Endothelial cell (in vitro differentiated cells): ENCODE data around the gene ATIC. TPM values are rescaled to one million over a fixed set of nuclear protein-coding genes. Genes with fewer than 3 reads are reported as not detected.
A peak's percentile ranks its signal among the peaks of the same experiment; 100 is the strongest.

Experiments
- DNase-seq: peaks from one replicate; pipeline ENCODE4 v3.0.0; 2021; ENCODE audit warnings: low spot score
- H3K27ac Mint-ChIP-seq: one replicate; pipeline ENCODE4 v1.8.0; 2021; ENCODE audit warnings: mixed read lengths, inconsistent platforms; ENCODE audit not compliant: unreplicated experiment
- H3K27me3 Mint-ChIP-seq: one replicate; pipeline ENCODE4 v1.8.0; 2021; ENCODE audit warnings: mild to moderate bottlenecking, moderate library complexity, mixed read lengths, inconsistent platforms; ENCODE audit not compliant: unreplicated experiment
- H3K36me3 Mint-ChIP-seq: one replicate; pipeline ENCODE4 v1.8.0; 2021; ENCODE audit warnings: mild to moderate bottlenecking, low read depth, mixed read lengths, inconsistent platforms; ENCODE audit not compliant: unreplicated experiment
- H3K4me1 Mint-ChIP-seq: one replicate; pipeline ENCODE4 v1.8.0; 2021; ENCODE audit warnings: mild to moderate bottlenecking, mixed read lengths, inconsistent platforms; ENCODE audit not compliant: unreplicated experiment
- H3K4me3 Mint-ChIP-seq: one replicate; pipeline ENCODE4 v1.8.0; 2021; ENCODE audit warnings: mild to moderate bottlenecking, mixed read lengths, inconsistent platforms; ENCODE audit not compliant: unreplicated experiment
- H3K9me3 Mint-ChIP-seq: one replicate; pipeline ENCODE4 v1.8.0; 2021; ENCODE audit warnings: mixed read lengths, inconsistent platforms; ENCODE audit not compliant: unreplicated experiment
- total RNA-seq: library from RNA; stranded (reverse); fragmentation: NEBNext Ultra II Directional; extraction: Animal tissue kit (Norgen Biotek cat#: 25700); gene quantifications from one replicate; pipeline ENCODE4 v1.2.1, GENCODE V29; 2021; ENCODE audit not compliant: unreplicated experiment
- TF ChIP-seq, protein P1 (sequence below): fragments of 200-600 bp; sonication (generic); IDR thresholded peaks from one replicate; pipeline ENCODE4 v1.5.0; 2021; ENCODE audit warnings: antibody characterized with exemption; ENCODE audit not compliant: unreplicated experiment

Gene ATIC
- total RNA-seq, 1 donor from 2014 or later = 29.3 TPM

DNA sequence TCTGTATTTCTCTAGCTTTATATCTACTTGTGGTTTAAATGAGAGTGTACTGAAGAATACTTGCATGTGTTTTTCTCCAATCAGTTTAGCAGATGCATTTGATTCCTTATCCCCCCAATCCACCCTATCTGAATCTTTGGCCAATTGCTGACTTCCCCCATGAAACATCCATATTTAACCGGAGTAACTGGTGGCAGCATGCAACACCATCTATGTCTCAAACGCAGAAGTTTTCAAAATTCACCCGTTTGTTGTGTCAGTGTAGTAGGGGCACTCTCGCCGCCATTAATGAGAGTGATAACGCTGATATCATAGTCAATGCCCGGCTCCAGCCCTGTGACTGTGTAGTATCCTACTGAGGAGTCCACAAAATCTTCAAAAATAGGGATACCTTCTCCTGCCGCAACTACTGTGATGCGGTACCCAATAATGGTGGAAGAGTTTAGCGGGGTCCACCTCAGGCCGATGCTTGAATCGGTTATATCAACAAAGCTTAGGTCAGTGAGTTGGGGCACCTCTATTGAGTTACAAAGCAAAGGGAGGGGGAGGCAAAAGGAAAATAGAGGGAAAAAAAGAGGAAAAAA is 80.9 kb downstream of the ATIC start:
- no peaks in the 10 kb centered on the region for H3K4me1 Mint-ChIP-seq
- no peaks in the 10 kb centered on the region for H3K27me3 Mint-ChIP-seq
- H3K27ac Mint-ChIP-seq = no peak overlapping the region
- no peak for DNase-seq
- TF ChIP-seq, protein P1, sequence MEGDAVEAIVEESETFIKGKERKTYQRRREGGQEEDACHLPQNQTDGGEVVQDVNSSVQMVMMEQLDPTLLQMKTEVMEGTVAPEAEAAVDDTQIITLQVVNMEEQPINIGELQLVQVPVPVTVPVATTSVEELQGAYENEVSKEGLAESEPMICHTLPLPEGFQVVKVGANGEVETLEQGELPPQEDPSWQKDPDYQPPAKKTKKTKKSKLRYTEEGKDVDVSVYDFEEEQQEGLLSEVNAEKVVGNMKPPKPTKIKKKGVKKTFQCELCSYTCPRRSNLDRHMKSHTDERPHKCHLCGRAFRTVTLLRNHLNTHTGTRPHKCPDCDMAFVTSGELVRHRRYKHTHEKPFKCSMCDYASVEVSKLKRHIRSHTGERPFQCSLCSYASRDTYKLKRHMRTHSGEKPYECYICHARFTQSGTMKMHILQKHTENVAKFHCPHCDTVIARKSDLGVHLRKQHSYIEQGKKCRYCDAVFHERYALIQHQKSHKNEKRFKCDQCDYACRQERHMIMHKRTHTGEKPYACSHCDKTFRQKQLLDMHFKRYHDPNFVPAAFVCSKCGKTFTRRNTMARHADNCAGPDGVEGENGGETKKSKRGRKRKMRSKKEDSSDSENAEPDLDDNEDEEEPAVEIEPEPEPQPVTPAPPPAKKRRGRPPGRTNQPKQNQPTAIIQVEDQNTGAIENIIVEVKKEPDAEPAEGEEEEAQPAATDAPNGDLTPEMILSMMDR = no peak
- peaks cover 60% of the 10 kb centered on the region for H3K36me3 Mint-ChIP-seq
- no peaks in the 10 kb centered on the region for H3K9me3 Mint-ChIP-seq
- H3K4me3 Mint-ChIP-seq = peak overlapping the region; percentile 72

DNA sequence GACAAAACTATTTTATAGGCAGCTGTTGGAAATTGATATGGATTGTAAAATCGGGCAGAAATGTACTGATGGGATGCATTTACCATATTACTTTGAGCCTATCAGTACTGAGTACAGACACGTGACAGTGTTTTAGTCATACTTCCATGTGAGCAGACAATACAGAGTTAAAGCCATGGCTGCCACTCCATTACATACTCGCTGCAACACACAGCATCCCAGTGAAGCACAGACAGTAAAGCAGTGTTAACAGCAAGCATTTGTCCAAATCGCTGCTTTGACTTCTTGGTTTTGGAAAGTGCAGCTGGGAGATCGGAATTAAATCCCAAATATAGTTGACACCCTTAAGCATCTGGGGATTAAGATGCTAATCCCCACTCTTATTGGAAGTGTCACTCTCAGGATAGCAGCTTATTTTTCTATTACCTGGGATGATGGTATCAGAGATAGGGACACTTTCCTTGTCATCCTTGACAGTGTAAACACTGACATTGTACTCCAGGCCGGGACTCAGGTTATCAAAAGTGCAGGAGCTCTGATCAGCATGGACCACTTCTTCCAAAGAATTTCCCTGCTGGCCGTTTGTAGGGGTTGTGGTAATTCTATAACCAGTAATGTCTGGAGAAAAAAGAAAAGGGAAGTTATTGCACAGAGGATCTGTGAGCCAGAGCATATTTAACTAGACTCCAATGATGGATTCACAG is 82.4 kb downstream of the ATIC start:
- no peak for DNase-seq
- Mint-ChIP-seq H3K27me3 (no peaks in the 10 kb centered on the region), H3K4me1 (no peaks in the 10 kb centered on the region), H3K9me3 (no peaks in the 10 kb centered on the region), H3K4me3 (no peak overlapping the region), H3K36me3 (peaks cover 67% of the 10 kb centered on the region), H3K27ac (no peak overlapping the region)
- TF ChIP-seq, protein P1 = no peak

- no peaks in the 10 kb centered on the region for H3K9me3 Mint-ChIP-seq
- no peaks in the 10 kb centered on the region for H3K27me3 Mint-ChIP-seq
- H3K4me1 Mint-ChIP-seq = no peaks in the 10 kb centered on the region
- peaks cover 59% of the 10 kb centered on the region for H3K36me3 Mint-ChIP-seq
- H3K4me3 Mint-ChIP-seq = peak overlapping the region; percentile 28
- no peak for DNase-seq
- H3K27ac Mint-ChIP-seq = no peak overlapping the region
- TF ChIP-seq, protein P1 = no peak
Measured at GRCh38 chr2:215395687-215396460, 84.0 kb downstream of the ATIC start.

DNA sequence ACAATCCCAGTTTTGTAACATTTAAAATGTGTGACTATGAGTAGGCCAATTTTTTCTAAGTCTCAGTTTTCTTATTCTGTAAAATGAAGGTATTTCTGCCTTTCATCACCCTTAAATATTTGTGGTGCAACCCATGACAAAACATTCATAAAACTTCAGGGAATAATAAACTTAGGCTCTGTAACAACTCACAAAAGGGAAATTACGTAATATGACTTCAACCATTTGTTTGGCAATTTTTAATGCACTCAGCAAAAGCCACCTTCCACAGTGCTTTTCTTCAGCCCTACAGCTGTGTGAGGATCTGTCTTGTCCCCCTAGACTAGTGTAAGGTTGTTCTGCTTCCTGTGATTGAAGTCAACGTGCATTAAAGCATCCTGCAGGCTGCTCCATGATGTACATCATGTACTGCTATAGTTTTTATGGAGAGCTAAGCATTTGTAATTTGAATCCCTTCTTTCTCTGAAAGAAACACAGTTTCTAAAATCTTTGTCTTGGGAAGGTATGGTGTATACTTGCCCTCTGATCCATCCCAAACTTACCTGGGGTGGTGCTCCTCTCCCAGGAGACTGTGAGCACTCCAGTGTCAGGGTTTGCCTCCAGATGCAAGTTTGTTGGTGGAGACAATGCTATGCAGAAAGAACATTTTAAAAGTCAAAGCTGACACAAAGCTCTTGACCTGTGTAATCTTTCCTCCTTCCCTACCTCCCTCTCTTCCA is 84.9 kb downstream of the ATIC start:
- Mint-ChIP-seq H3K4me3 (no peak overlapping the region), H3K36me3 (peaks cover 62% of the 10 kb centered on the region), H3K27ac (no peak overlapping the region), H3K9me3 (no peaks in the 10 kb centered on the region), H3K4me1 (no peaks in the 10 kb centered on the region), H3K27me3 (no peaks in the 10 kb centered on the region)
- DNase-seq = no peak
- TF ChIP-seq, protein P1 = no peak
